Gastrocnemius medialis (tissue), 4 donors: ENCODE data around the gene PKM. TPM values are rescaled to one million over a fixed set of nuclear protein-coding genes. Genes with fewer than 3 reads are reported as not detected.

Experiments
- ATAC-seq, 2 donors: fragments of 150-250 bp; one replicate each; pipeline ENCODE4 v1.9.1; 2016
- DNase-seq, 2 donors: peaks; one replicate each; pipeline ENCODE4 v3.0.0-alpha.2; 2019
- H3K27ac ChIP-seq, 4 donors: fragments of 200-600 bp; sonication (generic); 1 replicate in 1 of 4; 2 replicates in 3 of 4; pipeline ENCODE4 v1.5.1; 2016 to 2018; ENCODE audit warnings: mild to moderate bottlenecking in 2 of 4, moderate library complexity in 1 of 4
- H3K27me3 ChIP-seq, 3 donors: fragments of 200-600 bp; sonication (generic) in 2 of 3; 1 replicate in 1 of 3; 2 replicates in 2 of 3; pipeline versions ENCODE4 v1.5.1 to v1.6.0; 2016 to 2019; ENCODE audit warnings: mild to moderate bottlenecking in 1 of 3, moderate library complexity in 1 of 3
- H3K36me3 ChIP-seq, 2 donors: fragments of 200-600 bp; sonication (generic) in 1 of 2; one replicate each; pipeline ENCODE4 v1.5.1; 2017 to 2018
- H3K4me1 ChIP-seq, 2 donors: fragments of 200-600 bp; sonication (generic) in 1 of 2; one replicate each; pipeline ENCODE4 v1.5.1; 2016 to 2017; ENCODE audit warnings: mild to moderate bottlenecking in 2 of 2
- H3K4me3 ChIP-seq, 4 donors: fragments of 200-600 bp; sonication (generic) in 3 of 4; 1 replicate in 1 of 4; 2 replicates in 3 of 4; pipeline ENCODE4 v1.5.1; 2016 to 2019; ENCODE audit warnings: mild to moderate bottlenecking in 2 of 4
- H3K9me3 ChIP-seq, 3 donors: fragments of 200-600 bp; sonication (generic) in 2 of 3; 1 replicate in 1 of 3; 2 replicates in 2 of 3; pipeline ENCODE4 v1.5.1; 2016 to 2019
- POLR2A ChIP-seq, 2 donors: fragments of 450-650 bp; IDR thresholded peaks; one replicate each; pipeline ENCODE4 v1.6.1; 2017; ENCODE audit warnings: antibody characterized with exemption in 2 of 2, mild to moderate bottlenecking in 2 of 2, moderate library complexity in 2 of 2
- in situ Hi-C, 4 donors: fragments of 200-750 bp; cut with MboI; loops; one replicate each; pipeline versions ENCODE4 v1.15.0 to v1.8.0; 2017; ENCODE audit warnings: low sequenced_read_pairs in 4 of 4
- intact Hi-C: fragments of 100-400 bp; cut with DNase I; formaldehyde crosslinking; loops from one replicate; pipeline ENCODE4 v1.15.1; 2023; ENCODE audit warnings: low total_unique reads
- total RNA-seq, 4 donors: library from RNA; depleted of rRNA; stranded (reverse); fragments of >200 nt; gene quantifications; one replicate each; pipeline versions ENCODE4 v1.1.0 to v1.2.3, GENCODE V29; 2016
- TF ChIP-seq, protein P1 (sequence below), 5 experiments: fragments of 450-650 bp in 3 of 5; fragments of 200-600 bp in 2 of 5; sonication (generic) in 2 of 5; IDR thresholded peaks in 4 of 5; conservative IDR thresholded peaks in 1 of 5; 1 replicate in 4 of 5; 2 replicates in 1 of 5; pipeline ENCODE4 v1.5.1; 2016 to 2019; ENCODE audit warnings: antibody characterized with exemption in 5 of 5, mild to moderate bottlenecking in 3 of 5, moderate library complexity in 3 of 5

PKM gene
- total RNA-seq, 4 donors from 2014 or later = 691 to 946 (median 810) TPM

DNA sequence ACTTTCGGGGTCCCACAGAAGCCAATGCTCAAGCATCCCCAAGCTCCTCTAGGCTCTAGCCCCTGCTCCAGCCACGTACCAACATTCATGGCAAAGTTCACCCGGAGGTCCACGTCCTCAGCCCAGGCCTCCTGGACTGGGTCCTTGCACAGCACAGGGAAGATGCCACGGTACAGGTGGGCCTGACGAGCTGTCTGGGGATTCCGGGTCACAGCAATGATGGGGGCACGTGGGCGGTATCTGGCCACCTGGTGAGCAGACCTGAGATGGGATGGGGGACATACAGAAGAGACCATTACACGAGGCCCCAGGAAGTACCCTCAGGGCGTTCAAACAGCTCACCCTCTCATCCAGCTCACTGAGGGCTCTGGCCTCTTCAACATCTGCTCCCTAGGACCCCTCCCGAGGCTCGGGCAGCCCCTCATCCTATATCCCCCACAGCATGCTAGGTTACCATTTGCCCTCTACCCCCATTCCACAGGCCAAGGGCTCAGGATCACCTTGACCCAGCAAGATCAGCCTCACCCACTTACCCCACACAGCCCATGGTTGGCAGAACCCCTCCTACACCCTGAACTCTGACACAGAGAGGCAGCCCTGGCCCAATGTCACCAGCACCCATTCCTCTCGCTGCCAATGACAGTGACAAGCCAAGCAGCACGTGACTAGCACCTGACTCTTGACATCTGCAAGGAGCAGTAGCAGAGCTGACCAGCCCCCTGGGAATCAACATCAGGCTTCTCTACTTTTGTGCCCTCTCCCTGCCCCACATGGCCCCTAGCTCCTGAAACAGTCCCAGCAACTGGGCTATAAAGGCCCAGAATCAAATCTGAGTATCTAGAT, 30.4 kb downstream of the PKM start:
- Histone ChIP-seq H3K4me3 (no peak overlapping the region), H3K36me3 (peaks cover 0 to 51% of the 10 kb centered on the region in 2 donors), H3K27ac (peak overlapping the region; percentile 82 to 96 (median 92)), H3K4me1 (peaks cover 53% of the 10 kb centered on the region in 2 donors), H3K9me3 (no peaks in the 10 kb centered on the region), H3K27me3 (no peaks in the 10 kb centered on the region)
- DNase-seq (peak; percentile 29 to 84), ATAC-seq (peak; percentile 20 to 42)
- in situ Hi-C loops (loop anchor here in 3 of 4 donors (5.0 to 10.0 kb wide), 2 partner anchors 72 to 74 kb away; partner anchors contain the start of gene PARP6 (in 3 of the 3)), intact Hi-C loops (loop anchor here (1.0 to 2.0 kb wide), 3 partner anchors 22 to 72 kb away; partner anchors contain the start of genes PARP6 and PKM)
- no peak for TF ChIP-seq POLR2A (IDR thresholded peaks at IDR 0.05)
- TF ChIP-seq, protein P1, sequence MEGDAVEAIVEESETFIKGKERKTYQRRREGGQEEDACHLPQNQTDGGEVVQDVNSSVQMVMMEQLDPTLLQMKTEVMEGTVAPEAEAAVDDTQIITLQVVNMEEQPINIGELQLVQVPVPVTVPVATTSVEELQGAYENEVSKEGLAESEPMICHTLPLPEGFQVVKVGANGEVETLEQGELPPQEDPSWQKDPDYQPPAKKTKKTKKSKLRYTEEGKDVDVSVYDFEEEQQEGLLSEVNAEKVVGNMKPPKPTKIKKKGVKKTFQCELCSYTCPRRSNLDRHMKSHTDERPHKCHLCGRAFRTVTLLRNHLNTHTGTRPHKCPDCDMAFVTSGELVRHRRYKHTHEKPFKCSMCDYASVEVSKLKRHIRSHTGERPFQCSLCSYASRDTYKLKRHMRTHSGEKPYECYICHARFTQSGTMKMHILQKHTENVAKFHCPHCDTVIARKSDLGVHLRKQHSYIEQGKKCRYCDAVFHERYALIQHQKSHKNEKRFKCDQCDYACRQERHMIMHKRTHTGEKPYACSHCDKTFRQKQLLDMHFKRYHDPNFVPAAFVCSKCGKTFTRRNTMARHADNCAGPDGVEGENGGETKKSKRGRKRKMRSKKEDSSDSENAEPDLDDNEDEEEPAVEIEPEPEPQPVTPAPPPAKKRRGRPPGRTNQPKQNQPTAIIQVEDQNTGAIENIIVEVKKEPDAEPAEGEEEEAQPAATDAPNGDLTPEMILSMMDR (IDR thresholded peaks at IDR 0.05 in 4 of 5, conservative IDR thresholded peaks at IDR 0.05 in 1 of 5) = no peak

- Histone ChIP-seq H3K27ac (peak overlapping the region; percentile 82 to 96 (median 92)), H3K9me3 (no peaks in the 10 kb centered on the region), H3K4me3 (no peak overlapping the region), H3K27me3 (no peaks in the 10 kb centered on the region), H3K4me1 (peaks cover 47 to 49% of the 10 kb centered on the region in 2 donors), H3K36me3 (peaks cover 0 to 42% of the 10 kb centered on the region in 2 donors)
- ATAC-seq = peak; percentile 45 to 67
- peak; percentile 76 to 90 for DNase-seq
- in situ Hi-C loops = loop anchor here (5.0 to 10.0 kb wide), 2 partner anchors 73 to 75 kb away; partner anchors contain the start of gene PARP6 (in 4 of the 4)
- no peak for TF ChIP-seq POLR2A (IDR thresholded peaks at IDR 0.05)
- TF ChIP-seq, protein P1 (IDR thresholded peaks at IDR 0.05 in 4 of 5, conservative IDR thresholded peaks at IDR 0.05 in 1 of 5) = peak; percentile 92 to 95 (median 94)
- intact Hi-C loops = loop anchor here (1.0 to 2.0 kb wide), 2 partner anchors 23 to 87 kb away; no protein-coding TSS in a partner anchor
Measured at GRCh38 chr15:72199721-72200212, 31.2 kb downstream of the PKM start.

- ATAC-seq = no peak
- H3K4me3 ChIP-seq = no peak overlapping the region
- in situ Hi-C loops = loop anchor here in 1 of 4 donors (10.0 kb wide), 1 partner anchor 76 kb away; the partner anchor contains the start of gene PARP6
- peaks cover 0 to 38% of the 10 kb centered on the region in 2 donors for H3K36me3 ChIP-seq
- H3K4me1 ChIP-seq = peaks cover 43 to 44% of the 10 kb centered on the region in 2 donors
- H3K27me3 ChIP-seq = no peaks in the 10 kb centered on the region
- H3K27ac ChIP-seq = peak overlapping the region in 1 of 4 donors; percentile 96
- DNase-seq = no peak
- no peaks in the 10 kb centered on the region for H3K9me3 ChIP-seq
- intact Hi-C loops = loop anchor here (1.0 kb wide), 1 partner anchor 87 kb away; no protein-coding TSS in a partner anchor
- TF ChIP-seq, protein P1 (IDR thresholded peaks at IDR 0.05 in 4 of 5, conservative IDR thresholded peaks at IDR 0.05 in 1 of 5) = no peak
- TF ChIP-seq POLR2A (IDR thresholded peaks at IDR 0.05) = no peak
Measured at GRCh38 chr15:72199205-72199515, 31.8 kb downstream of the PKM start.

DNA sequence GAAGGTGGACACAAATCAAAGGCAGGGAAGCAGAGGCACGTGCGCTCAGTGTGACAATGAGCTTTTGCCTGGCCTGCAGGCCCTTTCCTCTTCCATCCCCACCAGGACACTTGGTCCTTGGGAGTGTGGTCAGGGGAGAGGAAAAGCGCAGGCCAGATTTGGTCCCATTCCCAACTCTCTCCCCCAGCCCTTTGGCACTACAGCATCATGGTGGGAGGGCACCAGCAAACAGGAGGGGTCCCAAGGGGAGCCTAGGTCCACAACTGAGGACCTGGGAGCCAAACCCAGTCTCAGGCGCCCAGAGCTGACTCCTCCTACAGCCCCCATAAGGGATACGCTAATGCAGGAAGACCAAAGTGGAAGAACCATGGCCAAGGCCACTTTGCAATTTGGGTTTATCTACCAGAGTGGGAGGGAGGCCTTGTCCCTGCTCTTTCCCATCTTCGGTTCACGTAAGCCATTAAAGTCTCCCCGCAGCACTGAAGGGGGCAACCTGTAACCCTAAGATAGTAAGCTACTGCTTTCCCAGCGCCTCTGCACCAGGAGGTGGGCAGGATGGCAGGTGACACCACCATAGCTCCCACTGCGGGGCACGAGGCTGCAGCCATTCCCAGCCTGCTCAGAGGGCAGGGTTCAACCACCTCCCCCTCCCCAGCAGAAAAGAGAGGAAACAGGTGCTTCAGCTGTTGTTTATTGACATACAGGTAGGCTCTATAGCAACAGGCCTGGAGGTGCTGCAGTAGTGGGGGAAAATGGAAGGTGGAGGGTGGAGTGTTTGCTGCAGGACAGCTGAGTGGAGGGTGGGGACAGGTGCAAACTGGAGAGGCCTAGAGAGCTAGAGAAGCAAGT, 32.4 kb downstream of the PKM start:
- ATAC-seq (no peak), DNase-seq (no peak)
- no peaks in the 10 kb centered on the region for H3K9me3 ChIP-seq
- no peak for TF ChIP-seq POLR2A (IDR thresholded peaks at IDR 0.05)
- TF ChIP-seq, protein P1 (IDR thresholded peaks at IDR 0.05 in 4 of 5, conservative IDR thresholded peaks at IDR 0.05 in 1 of 5) = no peak
- H3K4me3 ChIP-seq = no peak overlapping the region
- H3K27me3 ChIP-seq = no peaks in the 10 kb centered on the region
- in situ Hi-C loops = loop anchor here in 1 of 4 donors (10.0 kb wide), 1 partner anchor 76 kb away; the partner anchor contains the start of gene PARP6
- intact Hi-C loops = loop anchor here (1.0 kb wide), 1 partner anchor 88 kb away; no protein-coding TSS in a partner anchor
- no peak overlapping the region for H3K27ac ChIP-seq
- H3K4me1 ChIP-seq = peaks cover 38 to 39% of the 10 kb centered on the region in 2 donors
- H3K36me3 ChIP-seq = peaks cover 0 to 32% of the 10 kb centered on the region in 2 donors
